HepG2 (cell line): ENCODE data around the gene CAMTA1. TPM values are rescaled to one million over a fixed set of nuclear protein-coding genes. Genes with fewer than 3 reads are reported as not detected.

ENCODE experiments used
- ATAC-seq: fragments of 200-7000 bp; cut with Tn5 transposase; 3 replicates; pipeline ENCODE4 v1.9.1; 2020; ENCODE audit warnings: mild to moderate bottlenecking, moderate library complexity
- BruUV-seq: library from RNA; stranded (reverse); fragments of 400-500 nt; replicated peaks from 2 replicates; lab custom pipeline; 2021; lab: Mats Ljungman, UMichigan
- CTCF ChIA-PET: fragments of 300-600 bp; formaldehyde crosslinking; extraction: SDS; loops from one replicate; lab custom pipeline; 2021; ENCODE audit warnings: low total read pairs, inconsistent platforms, low intra/inter-chr PET ratio; lab: Yijun Ruan, JAX
- POLR2A ChIA-PET: fragments of 350-600 bp; sonication (Branson Sonifier 250); formaldehyde crosslinking; loops from one replicate; lab custom pipeline; 2020; ENCODE audit warnings: antibody characterized with exemption, inconsistent platforms; lab: Yijun Ruan, JAX
- DNase-seq: peaks from one replicate; pipeline ENCODE4 v3.0.0-alpha.2; 2015; ENCODE audit warnings: low spot score
- FAIRE-seq: peaks from 3 replicates; lab custom pipeline; 2011; peaks lifted over from hg19 to GRCh38; lab: Jason Lieb, UNC
- H2AFZ ChIP-seq: one replicate; pipeline ENCODE4 v1.6.1; 2011; ENCODE audit warnings: low read length, inconsistent platforms
- H3K27ac ChIP-seq: fragments of 300-600 bp; 3 replicates; pipeline ENCODE4 v1.8.0; 2011; ENCODE audit warnings: mixed run types, mild to moderate bottlenecking, mixed read lengths, low read length, inconsistent platforms; ENCODE audit not compliant: insufficient read depth; ENCODE audit errors: extremely low read length
- H3K27me3 ChIP-seq, 2 experiments: fragments of 200-600 bp in 1 of 2; 2 replicates in 1 of 2; 3 replicates in 1 of 2; pipeline versions ENCODE4 v1.6.0 to v1.8.0; 2011; ENCODE audit warnings: low read length in 2 of 2, mild to moderate bottlenecking in 2 of 2, moderate library complexity in 2 of 2, inconsistent platforms in 1 of 2; ENCODE audit not compliant: insufficient read depth in 2 of 2, control insufficient read depth in 1 of 2
- H3K36me3 ChIP-seq, 2 experiments: fragments of 200-600 bp in 1 of 2; replicated peaks in 1 of 2; 2 replicates in 1 of 2; 3 replicates in 1 of 2; pipeline versions ENCODE4 v1.5.1 to v1.8.0; 2011; ENCODE audit warnings: low read length in 2 of 2, inconsistent platforms in 1 of 2; ENCODE audit not compliant: insufficient read depth in 2 of 2, control insufficient read depth in 1 of 2
- H3K4me1 ChIP-seq: 2 replicates; pipeline ENCODE4 v1.5.1; 2012; ENCODE audit warnings: low read length, inconsistent platforms; ENCODE audit not compliant: insufficient read depth
- H3K4me2 ChIP-seq: 2 replicates; pipeline ENCODE4 v1.6.0; 2011; ENCODE audit warnings: low read depth, low read length, inconsistent platforms
- H3K4me3 ChIP-seq, 3 experiments: fragments of 200-600 bp in 1 of 3; sonication (generic), shearing (Covaris generic) in 1 of 3; replicated peaks in 1 of 3; 2 replicates each; pipeline ENCODE4 v1.5.1; 2011 to 2016; ENCODE audit warnings: low read length in 3 of 3, inconsistent platforms in 2 of 3, low read depth in 2 of 3, mild to moderate bottlenecking in 2 of 3, control low read depth in 1 of 3, mixed read lengths in 1 of 3; ENCODE audit not compliant: insufficient read depth in 1 of 3
- H3K79me2 ChIP-seq: one replicate; pipeline ENCODE4 v1.6.1; 2011; ENCODE audit warnings: low read length, inconsistent platforms; ENCODE audit not compliant: insufficient read depth
- H3K9ac ChIP-seq: 2 replicates; pipeline ENCODE4 v1.6.0; 2011; ENCODE audit warnings: mild to moderate bottlenecking, low read depth, low read length, inconsistent platforms; ENCODE audit not compliant: insufficient read depth
- H3K9me3 ChIP-seq: 2 replicates; pipeline ENCODE4 v1.5.1; 2012; ENCODE audit warnings: mild to moderate bottlenecking, low read length
- H4K20me1 ChIP-seq: 2 replicates; pipeline ENCODE4 v1.6.0; 2011; ENCODE audit warnings: inconsistent platforms, mild to moderate bottlenecking, low read length, moderate library complexity; ENCODE audit not compliant: insufficient read depth
- KAT7 ChIP-seq: IDR thresholded peaks from 2 replicates; pipeline ENCODE4 v1.6.1; 2018; ENCODE audit warnings: borderline replicate concordance, missing compliant biosample characterization
- KLF13 ChIP-seq: sonication (generic); formaldehyde crosslinking; IDR thresholded peaks from 2 replicates; pipeline ENCODE4 v1.4.0; 2020; ENCODE audit warnings: mild to moderate bottlenecking, missing genetic modification reagents
- NR2F1 ChIP-seq, 2 experiments: fragments of 450-650 bp in 1 of 2; formaldehyde crosslinking in 1 of 2; IDR thresholded peaks; 2 replicates each; pipeline versions ENCODE4 v1.5.0 to v1.6.1; 2016 to 2020; ENCODE audit warnings: mild to moderate bottlenecking in 1 of 2, missing compliant biosample characterization in 1 of 2, missing genetic modification reagents in 1 of 2, moderate library complexity in 1 of 2
- SNAPC2 ChIP-seq: sonication (generic); formaldehyde crosslinking; IDR thresholded peaks from 2 replicates; pipeline ENCODE4 v1.8.1; 2022; ENCODE audit warnings: mild to moderate bottlenecking, missing genetic modification reagents
- TBP ChIP-seq: sonication (generic); formaldehyde crosslinking; IDR thresholded peaks from 2 replicates; pipeline ENCODE4 v1.5.0; 2020; ENCODE audit warnings: missing genetic modification reagents
- TP53 ChIP-seq: sonication (generic); formaldehyde crosslinking; conservative IDR thresholded peaks from 2 replicates; pipeline ENCODE4 v1.4.0; 2020; ENCODE audit warnings: missing genetic modification reagents
- ZNF543 ChIP-seq: sonication (generic); formaldehyde crosslinking; IDR thresholded peaks from 2 replicates; pipeline ENCODE4 v1.4.0; 2020; ENCODE audit warnings: mild to moderate bottlenecking, missing genetic modification reagents
- ZSCAN29 ChIP-seq: sonication (generic); formaldehyde crosslinking; conservative IDR thresholded peaks from 2 replicates; pipeline ENCODE4 v1.4.0; 2020; ENCODE audit warnings: mild to moderate bottlenecking, missing genetic modification reagents
- ZSCAN31 ChIP-seq: sonication (generic); formaldehyde crosslinking; IDR thresholded peaks from 2 replicates; pipeline ENCODE4 v1.5.0; 2020; ENCODE audit warnings: low read depth, mild to moderate bottlenecking, missing genetic modification reagents
- WGBS: methylation state at CpG from one replicate; pipeline ENCODE4 v1.1.6; 2017; ENCODE audit warnings: low lambda C conversion rate; 5-methylcytosine and 5-hydroxymethylcytosine counted together
- in situ Hi-C: cut with HindIII; loops from 2 replicates; pipeline ENCODE4 v1.10.0; 2017; ENCODE audit warnings: low pct_unique_long_range_greater_than_20kb; ENCODE audit not compliant: extremely low pct_ligation_motif_present
- intact Hi-C: fragments of 100-400 bp; cut with micrococcal nuclease; formaldehyde crosslinking; loops from one replicate; pipeline ENCODE4 v1.10.0; 2022; ENCODE audit not compliant: unreplicated experiment
- polyA plus RNA-seq, 8 experiments: library from polyadenylated mRNA; depleted of rRNA in 3 of 8; stranded (reverse) in 7 of 8; unstranded in 1 of 8; fragments of >200 nt; fragmentation: Illumina TruSeq in 4 of 8; extraction: Trizol in 4 of 8; gene quantifications; 2 replicates each; pipeline versions ENCODE4 v1.2.1 to v1.2.3, GENCODE V29; 2011 to 2016; ENCODE audit warnings: low read depth in 4 of 8, missing spikeins in 1 of 8, mixed read lengths in 1 of 8; ENCODE audit not compliant: insufficient read depth in 1 of 8
- total RNA-seq, 5 experiments: library from RNA; depleted of rRNA; stranded (reverse); fragments of >200 nt; fragmentation: Illumina TruSeq; extraction: Trizol; gene quantifications; 2 replicates each; pipeline ENCODE4 v1.2.3, GENCODE V29; 2016; ENCODE audit warnings: low read depth in 1 of 5
- TF ChIP-seq, protein P1 (sequence below): sonication (generic); formaldehyde crosslinking; conservative IDR thresholded peaks from 2 replicates; pipeline ENCODE4 v1.8.1; 2023; ENCODE audit warnings: missing genetic modification reagents
- TF ChIP-seq, protein P2 (sequence below): sonication (generic); formaldehyde crosslinking; IDR thresholded peaks from 2 replicates; pipeline ENCODE4 v1.8.0; 2022; ENCODE audit warnings: mild to moderate bottlenecking, missing genetic modification reagents; ENCODE audit not compliant: insufficient replicate concordance
- TF ChIP-seq, protein P3 (sequence below): IDR thresholded peaks from 2 replicates; pipeline ENCODE4 v1.6.1; 2016; ENCODE audit warnings: mild to moderate bottlenecking
- TF ChIP-seq, protein P4 (sequence below), 2 experiments: sonication (generic) in 1 of 2; formaldehyde crosslinking in 1 of 2; IDR thresholded peaks; 2 replicates each; pipeline versions ENCODE4 v1.4.0 to v1.6.1; 2018 to 2020; ENCODE audit warnings: missing genetic modification reagents in 2 of 2, borderline replicate concordance in 1 of 2, low read depth in 1 of 2, mild to moderate bottlenecking in 1 of 2, missing biosample characterization in 1 of 2
- TF ChIP-seq, protein P5 (sequence below): sonication (generic); formaldehyde crosslinking; IDR thresholded peaks from 2 replicates; pipeline ENCODE4 v1.5.0; 2020; ENCODE audit warnings: missing genetic modification reagents

CAMTA1 gene
- total and polyA plus RNA-seq, 2 of the 13 experiments (the other 11 are each of a cell fraction or from before 2014, with no cell fraction given) = 25.0 to 36.4 TPM

DNA sequence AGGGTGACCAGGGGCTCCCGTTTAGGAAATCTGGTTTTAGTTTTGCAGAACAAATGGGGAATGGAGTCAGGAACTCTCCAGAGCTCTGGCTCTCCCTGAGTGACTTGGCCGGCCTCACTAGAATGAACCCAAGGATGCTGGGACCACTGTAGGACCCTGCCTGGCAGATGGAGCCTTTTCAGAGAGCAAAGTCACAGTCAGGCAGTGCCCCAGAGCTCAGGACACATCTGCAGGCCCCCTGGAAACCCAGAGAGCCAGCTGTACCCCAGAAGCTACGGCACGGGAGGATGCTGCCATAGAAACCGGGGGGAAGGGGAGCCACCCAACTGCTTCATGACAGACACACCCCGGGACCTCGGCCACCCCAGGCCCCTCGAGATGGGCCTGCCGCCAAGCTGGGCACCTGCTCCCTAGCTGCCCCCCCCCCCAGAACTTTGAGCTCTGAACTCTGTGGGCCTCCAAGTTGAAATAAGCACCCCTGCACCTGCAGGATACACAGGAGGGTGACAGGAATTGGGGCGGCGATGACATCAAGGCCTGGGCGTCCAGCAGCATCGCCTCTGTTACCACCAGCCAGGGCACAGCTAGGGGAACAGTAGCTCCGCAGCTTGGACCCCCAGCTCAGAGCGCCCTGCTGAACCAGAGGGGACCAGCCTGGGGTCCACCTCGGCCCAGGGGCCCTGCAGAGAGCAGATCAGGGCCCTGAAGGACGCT is 894.1 kb downstream of the CAMTA1 start:
- peak; percentile 2; the same call in 1 of the 3 replicates for ATAC-seq
- WGBS = 0% methylated on average over 1 of the region's 17 CpGs
- H3K4me3 ChIP-seq = peak overlapping the region; percentile 58 to 69 (median 69)
- peak overlapping the region; percentile 87 for H3K4me2 ChIP-seq
- peak overlapping the region; percentile 69 for H3K9ac ChIP-seq
- FAIRE-seq = no peak
- peaks cover 68% of the 10 kb centered on the region for H3K4me1 ChIP-seq
- in situ Hi-C loops = no loop called here
- no peak for DNase-seq
- ChIA-PET CTCF (no interaction called here), POLR2A (interaction anchor here (0.8 to 7.2 kb wide), 11 partner anchors 8 to 93 kb away, joined by 3 to 94 read pairs (median 4); no protein-coding TSS in a partner anchor)
- H2AFZ ChIP-seq = no peak overlapping the region
- H3K9me3 ChIP-seq = no peaks in the 10 kb centered on the region
- H3K79me2 ChIP-seq = no peaks in the 10 kb centered on the region
- intact Hi-C loops = no loop called here
- no peaks in the 10 kb centered on the region for H3K36me3 ChIP-seq
- H3K27ac ChIP-seq = peak overlapping the region; percentile 81
- BruUV-seq = TSS peak; percentile 86
- no peaks in the 10 kb centered on the region for H4K20me1 ChIP-seq
- H3K27me3 ChIP-seq = peaks cover 3 to 11% of the 10 kb centered on the region in 2 experiments; a peak in 3 of 5 replicates
- TF ChIP-seq ZNF543 (CRISPR knock-in tag) (peak; percentile 53; the same call in 1 of the 2 replicates), ZSCAN31 (CRISPR knock-in tag) (peak; percentile 19; the same call in 1 of the 2 replicates), TBP (CRISPR knock-in tag) (no peak), ZSCAN29 (CRISPR knock-in tag) (0 out of 2 replicates have a peak, but pooled peaks have one; percentile 54), KAT7 (0 out of 2 replicates have a peak, but pooled peaks have one; percentile 17), TP53 (CRISPR knock-in tag) (0 out of 2 replicates have a peak, but pooled peaks have one; percentile 2), KLF13 (CRISPR knock-in tag) (no peak), SNAPC2 (CRISPR knock-in tag) (0 out of 2 replicates have a peak, but pooled peaks have one; percentile 41), NR2F1 (CRISPR knock-in tag; IDR thresholded peaks at IDR 0.05) (no peak)
- TF ChIP-seq, protein P1, sequence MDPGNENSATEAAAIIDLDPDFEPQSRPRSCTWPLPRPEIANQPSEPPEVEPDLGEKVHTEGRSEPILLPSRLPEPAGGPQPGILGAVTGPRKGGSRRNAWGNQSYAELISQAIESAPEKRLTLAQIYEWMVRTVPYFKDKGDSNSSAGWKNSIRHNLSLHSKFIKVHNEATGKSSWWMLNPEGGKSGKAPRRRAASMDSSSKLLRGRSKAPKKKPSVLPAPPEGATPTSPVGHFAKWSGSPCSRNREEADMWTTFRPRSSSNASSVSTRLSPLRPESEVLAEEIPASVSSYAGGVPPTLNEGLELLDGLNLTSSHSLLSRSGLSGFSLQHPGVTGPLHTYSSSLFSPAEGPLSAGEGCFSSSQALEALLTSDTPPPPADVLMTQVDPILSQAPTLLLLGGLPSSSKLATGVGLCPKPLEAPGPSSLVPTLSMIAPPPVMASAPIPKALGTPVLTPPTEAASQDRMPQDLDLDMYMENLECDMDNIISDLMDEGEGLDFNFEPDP (CRISPR knock-in tag) = 0 out of 2 replicates have a peak, but pooled peaks have one; percentile 48
- TF ChIP-seq, protein P2, sequence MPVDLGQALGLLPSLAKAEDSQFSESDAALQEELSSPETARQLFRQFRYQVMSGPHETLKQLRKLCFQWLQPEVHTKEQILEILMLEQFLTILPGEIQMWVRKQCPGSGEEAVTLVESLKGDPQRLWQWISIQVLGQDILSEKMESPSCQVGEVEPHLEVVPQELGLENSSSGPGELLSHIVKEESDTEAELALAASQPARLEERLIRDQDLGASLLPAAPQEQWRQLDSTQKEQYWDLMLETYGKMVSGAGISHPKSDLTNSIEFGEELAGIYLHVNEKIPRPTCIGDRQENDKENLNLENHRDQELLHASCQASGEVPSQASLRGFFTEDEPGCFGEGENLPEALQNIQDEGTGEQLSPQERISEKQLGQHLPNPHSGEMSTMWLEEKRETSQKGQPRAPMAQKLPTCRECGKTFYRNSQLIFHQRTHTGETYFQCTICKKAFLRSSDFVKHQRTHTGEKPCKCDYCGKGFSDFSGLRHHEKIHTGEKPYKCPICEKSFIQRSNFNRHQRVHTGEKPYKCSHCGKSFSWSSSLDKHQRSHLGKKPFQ (CRISPR knock-in tag) = peak; percentile 4
- TF ChIP-seq, protein P3, sequence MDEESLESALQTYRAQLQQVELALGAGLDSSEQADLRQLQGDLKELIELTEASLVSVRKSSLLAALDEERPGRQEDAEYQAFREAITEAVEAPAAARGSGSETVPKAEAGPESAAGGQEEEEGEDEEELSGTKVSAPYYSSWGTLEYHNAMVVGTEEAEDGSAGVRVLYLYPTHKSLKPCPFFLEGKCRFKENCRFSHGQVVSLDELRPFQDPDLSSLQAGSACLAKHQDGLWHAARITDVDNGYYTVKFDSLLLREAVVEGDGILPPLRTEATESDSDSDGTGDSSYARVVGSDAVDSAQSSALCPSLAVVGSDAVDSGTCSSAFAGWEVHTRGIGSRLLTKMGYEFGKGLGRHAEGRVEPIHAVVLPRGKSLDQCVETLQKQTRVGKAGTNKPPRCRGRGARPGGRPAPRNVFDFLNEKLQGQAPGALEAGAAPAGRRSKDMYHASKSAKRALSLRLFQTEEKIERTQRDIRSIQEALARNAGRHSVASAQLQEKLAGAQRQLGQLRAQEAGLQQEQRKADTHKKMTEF = peak; percentile 10; the same call in 1 of the 2 replicates
- TF ChIP-seq, protein P4, sequence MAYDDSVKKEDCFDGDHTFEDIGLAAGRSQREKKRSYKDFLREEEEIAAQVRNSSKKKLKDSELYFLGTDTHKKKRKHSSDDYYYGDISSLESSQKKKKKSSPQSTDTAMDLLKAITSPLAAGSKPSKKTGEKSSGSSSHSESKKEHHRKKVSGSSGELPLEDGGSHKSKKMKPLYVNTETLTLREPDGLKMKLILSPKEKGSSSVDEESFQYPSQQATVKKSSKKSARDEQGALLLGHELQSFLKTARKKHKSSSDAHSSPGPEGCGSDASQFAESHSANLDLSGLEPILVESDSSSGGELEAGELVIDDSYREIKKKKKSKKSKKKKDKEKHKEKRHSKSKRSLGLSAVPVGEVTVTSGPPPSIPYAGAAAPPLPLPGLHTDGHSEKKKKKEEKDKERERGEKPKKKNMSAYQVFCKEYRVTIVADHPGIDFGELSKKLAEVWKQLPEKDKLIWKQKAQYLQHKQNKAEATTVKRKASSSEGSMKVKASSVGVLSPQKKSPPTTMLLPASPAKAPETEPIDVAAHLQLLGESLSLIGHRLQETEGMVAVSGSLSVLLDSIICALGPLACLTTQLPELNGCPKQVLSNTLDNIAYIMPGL (CRISPR knock-in tag; IDR thresholded peaks at IDR 0.05; ENCODE audit: borderline replicate concordance in 1 of 2, low read depth in 1 of 2) = 0 out of 4 replicates have a peak, but pooled peaks of 1 of the 2 experiments have one; percentile 1
- TF ChIP-seq, protein P5, sequence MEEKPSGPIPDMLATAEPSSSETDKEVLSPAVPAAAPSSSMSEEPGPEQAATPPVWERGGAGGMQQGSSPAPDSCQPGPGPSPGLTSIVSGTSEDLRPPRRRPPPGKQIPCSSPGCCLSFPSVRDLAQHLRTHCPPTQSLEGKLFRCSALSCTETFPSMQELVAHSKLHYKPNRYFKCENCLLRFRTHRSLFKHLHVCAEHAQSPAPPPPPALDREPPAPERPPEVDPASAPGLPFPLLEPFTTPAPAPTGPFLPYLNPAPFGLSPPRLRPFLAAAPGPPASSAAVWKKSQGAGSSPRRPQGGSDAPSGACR (CRISPR knock-in tag) = peak; percentile 21; the same call in 1 of the 2 replicates
